Large intestine (tissue), 3 donors: ENCODE results near the gene SLC39A11. TPM values are rescaled to one million over a fixed set of nuclear protein-coding genes. Genes with fewer than 3 reads are reported as not detected.
A peak's percentile ranks its signal among the peaks of the same experiment; 100 is the strongest.

Experiments
- DNase-seq, 2 donors: peaks; one replicate each; pipeline versions ENCODE4 v3.0.0 to v3.0.0-alpha.2; 2013
- H3K27ac ChIP-seq: one replicate; pipeline ENCODE4 v1.5.1; 2013; ENCODE audit warnings: low read length
- H3K27me3 ChIP-seq: 2 replicates; pipeline ENCODE4 v1.6.1; 2013; ENCODE audit warnings: low read length; ENCODE audit not compliant: control insufficient read depth, insufficient read depth
- H3K36me3 ChIP-seq: 2 replicates; pipeline ENCODE4 v1.6.1; 2013; ENCODE audit warnings: low read length; ENCODE audit not compliant: control insufficient read depth, insufficient read depth
- H3K4me1 ChIP-seq: one replicate; pipeline ENCODE4 v1.6.1; 2013; ENCODE audit warnings: low read length; ENCODE audit not compliant: control insufficient read depth, insufficient read depth
- H3K4me3 ChIP-seq: one replicate; pipeline ENCODE4 v1.5.1; 2013; ENCODE audit warnings: low read length
- H3K9me3 ChIP-seq: one replicate; pipeline ENCODE4 v1.6.1; 2013; ENCODE audit warnings: mild to moderate bottlenecking, low read depth, low read length, moderate library complexity; ENCODE audit not compliant: control insufficient read depth
- WGBS: methylation state at CpG from one replicate; pipeline ENCODE4 v1.1.5; 2013; ENCODE audit warnings: low lambda C conversion rate; ENCODE audit not compliant: insufficient coverage; 5-methylcytosine and 5-hydroxymethylcytosine counted together
- polyA plus RNA-seq: library from polyadenylated mRNA; unstranded; fragments of 120-200 nt; gene quantifications from one replicate; pipeline ENCODE4 v1.2.1, GENCODE V29; 2013

SLC39A11 gene
- polyA plus RNA-seq, 1 donor, result 46.2 TPM

- Histone ChIP-seq H3K4me3 (no peak overlapping the region), H3K4me1 (no peaks in the 10 kb centered on the region), H3K36me3 (no peaks in the 10 kb centered on the region), H3K9me3 (peaks cover 4% of the 10 kb centered on the region), H3K27me3 (no peaks in the 10 kb centered on the region), H3K27ac (no peak overlapping the region)
- WGBS, result no CpG with 5 or more reads among the region's 10 CpGs
- DNase-seq, result no peak
Measured at GRCh38 chr17:72970797-72971196, 121.7 kb downstream of the SLC39A11 start.

GRCh38 chr17:72970246-72970645 is 122.2 kb downstream of the SLC39A11 start:
- Histone ChIP-seq H3K36me3 (no peaks in the 10 kb centered on the region), H3K27ac (no peak overlapping the region), H3K9me3 (peaks cover 4% of the 10 kb centered on the region), H3K4me1 (no peaks in the 10 kb centered on the region), H3K27me3 (no peaks in the 10 kb centered on the region), H3K4me3 (no peak overlapping the region)
- no CpG with 5 or more reads among the region's 5 CpGs for WGBS
- DNase-seq, result no peak

GRCh38 chr17:72969293-72969906 is 123.1 kb downstream of the SLC39A11 start:
- no peaks in the 10 kb centered on the region for H3K27me3 ChIP-seq
- no peak overlapping the region for H3K27ac ChIP-seq
- WGBS, result 96% methylated on average over 3 of the region's 5 CpGs
- DNase-seq, result no peak
- no peaks in the 10 kb centered on the region for H3K4me1 ChIP-seq
- no peak overlapping the region for H3K4me3 ChIP-seq
- H3K36me3 ChIP-seq, result no peaks in the 10 kb centered on the region
- H3K9me3 ChIP-seq, result peaks cover 4% of the 10 kb centered on the region

- no peaks in the 10 kb centered on the region for H3K36me3 ChIP-seq
- no peak overlapping the region for H3K4me3 ChIP-seq
- WGBS, result no CpG with 5 or more reads among the region's 9 CpGs
- DNase-seq, result no peak
- H3K9me3 ChIP-seq, result no peaks in the 10 kb centered on the region
- no peaks in the 10 kb centered on the region for H3K4me1 ChIP-seq
- no peak overlapping the region for H3K27ac ChIP-seq
- H3K27me3 ChIP-seq, result no peaks in the 10 kb centered on the region
Measured at GRCh38 chr17:72968798-72969197, 123.7 kb downstream of the SLC39A11 start.

- H3K4me3 ChIP-seq, result no peak overlapping the region
- H3K36me3 ChIP-seq, result no peaks in the 10 kb centered on the region
- no peaks in the 10 kb centered on the region for H3K4me1 ChIP-seq
- no peak overlapping the region for H3K27ac ChIP-seq
- no CpG with 5 or more reads among the region's 5 CpGs for WGBS
- no peak for DNase-seq
- H3K27me3 ChIP-seq, result no peaks in the 10 kb centered on the region
- H3K9me3 ChIP-seq, result no peaks in the 10 kb centered on the region
Measured at GRCh38 chr17:72967977-72968585, 124.4 kb downstream of the SLC39A11 start.

- DNase-seq, result no peak
- Histone ChIP-seq H3K27me3 (no peaks in the 10 kb centered on the region), H3K4me1 (peaks cover 2% of the 10 kb centered on the region), H3K27ac (no peak overlapping the region), H3K4me3 (no peak overlapping the region), H3K36me3 (no peaks in the 10 kb centered on the region), H3K9me3 (no peaks in the 10 kb centered on the region)
- no CpG with 5 or more reads among the region's 8 CpGs for WGBS
Measured at GRCh38 chr17:72967277-72967970, 125.1 kb downstream of the SLC39A11 start.

- H3K4me1 ChIP-seq, result peaks cover 4% of the 10 kb centered on the region
- H3K27me3 ChIP-seq, result no peaks in the 10 kb centered on the region
- no peak overlapping the region for H3K4me3 ChIP-seq
- H3K9me3 ChIP-seq, result no peaks in the 10 kb centered on the region
- H3K36me3 ChIP-seq, result no peaks in the 10 kb centered on the region
- DNase-seq, result peak; percentile 62 to 87
- no CpG with 5 or more reads among the region's 3 CpGs for WGBS
- peak overlapping the region; percentile 23 for H3K27ac ChIP-seq
Measured at GRCh38 chr17:72962106-72962505, 130.4 kb downstream of the SLC39A11 start.

- H3K4me3 ChIP-seq, result no peak overlapping the region
- no peak for DNase-seq
Measured at GRCh38 chr17:72955391-72956140, 136.9 kb downstream of the SLC39A11 start.

GRCh38 chr17:72954579-72954978 is 137.9 kb downstream of the SLC39A11 start:
- Histone ChIP-seq H3K27ac (no peak overlapping the region), H3K9me3 (no peaks in the 10 kb centered on the region), H3K27me3 (no peaks in the 10 kb centered on the region), H3K4me1 (no peaks in the 10 kb centered on the region), H3K4me3 (no peak overlapping the region), H3K36me3 (no peaks in the 10 kb centered on the region)
- no CpG with 5 or more reads among the region's 8 CpGs for WGBS
- DNase-seq, result no peak

More at GRCh38 chr17:72955391-72956140, 136.9 kb downstream of the SLC39A11 start:
- H3K4me1 ChIP-seq, result no peaks in the 10 kb centered on the region
- no peaks in the 10 kb centered on the region for H3K9me3 ChIP-seq
- H3K36me3 ChIP-seq, result no peaks in the 10 kb centered on the region
- no peaks in the 10 kb centered on the region for H3K27me3 ChIP-seq
- WGBS, result 100% methylated on average over 2 of the region's 20 CpGs
- no peak overlapping the region for H3K27ac ChIP-seq

GRCh38 chr17:72953621-72954020 is 138.9 kb downstream of the SLC39A11 start:
- Histone ChIP-seq H3K27ac (no peak overlapping the region), H3K36me3 (no peaks in the 10 kb centered on the region), H3K4me3 (no peak overlapping the region), H3K27me3 (no peaks in the 10 kb centered on the region), H3K9me3 (no peaks in the 10 kb centered on the region), H3K4me1 (no peaks in the 10 kb centered on the region)
- DNase-seq, result no peak
- 93% methylated on average over 5 of the region's 11 CpGs for whole genome bisulfite sequencing
